SH-SY5Y (cell line): ENCODE results near the gene FGF18.

Experiments used
- GATA2 ChIP-seq: IDR thresholded peaks from 2 replicates; pipeline ENCODE4 v1.6.1; 2011; ENCODE audit warnings: mild to moderate bottlenecking, low read depth, low read length
- GATA3 ChIP-seq: IDR thresholded peaks from 2 replicates; pipeline ENCODE4 v1.6.1; 2011; ENCODE audit warnings: low read depth, mild to moderate bottlenecking, low read length, moderate library complexity

The FGF18 gene, protein sequence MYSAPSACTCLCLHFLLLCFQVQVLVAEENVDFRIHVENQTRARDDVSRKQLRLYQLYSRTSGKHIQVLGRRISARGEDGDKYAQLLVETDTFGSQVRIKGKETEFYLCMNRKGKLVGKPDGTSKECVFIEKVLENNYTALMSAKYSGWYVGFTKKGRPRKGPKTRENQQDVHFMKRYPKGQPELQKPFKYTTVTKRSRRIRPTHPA

DNA sequence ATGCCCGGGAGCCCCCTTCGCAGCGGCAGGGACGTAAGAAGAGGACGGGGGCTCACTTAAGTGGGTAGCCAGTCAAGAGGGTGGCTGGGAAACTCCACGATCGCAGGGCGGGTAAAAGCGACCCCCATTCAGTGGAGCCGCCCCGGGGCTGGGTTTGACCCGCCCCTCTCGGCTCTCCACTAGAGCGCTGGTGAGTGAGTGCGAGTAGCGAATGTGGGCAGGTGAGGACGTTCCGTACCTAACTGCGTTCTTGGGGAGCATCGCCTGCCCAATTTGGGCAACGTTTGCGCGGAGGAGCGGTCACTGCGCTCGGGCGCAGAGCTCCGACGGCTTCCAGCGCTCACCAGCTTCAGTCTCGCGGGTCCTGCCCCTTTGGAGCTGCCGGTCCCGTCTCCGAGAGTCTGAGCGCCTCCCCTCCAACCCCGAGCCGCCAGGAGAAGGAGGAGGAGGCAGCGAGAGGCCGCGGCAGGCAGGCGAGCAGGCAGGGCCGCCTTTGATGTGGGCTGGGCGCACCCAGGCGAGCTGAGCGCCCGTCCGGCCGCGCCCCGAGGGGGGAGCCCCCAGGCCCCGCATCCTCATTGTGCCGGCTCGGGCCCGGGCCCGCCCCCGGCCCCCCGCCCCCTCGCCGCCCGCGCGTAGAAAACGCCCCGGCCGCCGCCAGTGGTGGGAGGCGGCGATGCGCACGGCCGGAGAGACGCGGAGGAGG lies at the start of gene FGF18:
FGF18 (plus strand) TSS at position 666 of the 706 bp plus-strand sequence. CDS start 553 bp downstream, outside the sequence.
- TF ChIP-seq GATA3, result no peak
- TF ChIP-seq GATA2, result no peak

DNA sequence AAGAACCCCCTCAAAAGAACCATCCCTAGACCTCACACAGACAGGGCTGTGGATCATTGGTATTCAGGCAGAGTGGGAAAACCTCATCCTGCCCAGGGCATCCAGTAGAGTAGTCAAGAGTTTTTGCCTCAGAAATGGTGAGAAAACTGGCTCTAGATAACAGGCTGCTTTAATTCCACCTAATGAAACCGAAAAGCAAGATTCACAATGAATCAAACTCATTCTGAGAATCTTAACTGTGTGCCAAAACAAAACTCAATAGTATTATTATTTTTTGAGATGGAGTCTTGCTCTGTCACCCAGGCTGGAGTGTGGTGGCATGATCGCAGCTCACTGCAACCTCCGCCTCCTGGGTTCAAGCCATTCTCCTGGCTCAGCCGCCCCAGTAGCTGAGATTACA lies 49.5 kb upstream of the FGF18 start:
- TF ChIP-seq GATA2 (no peak), GATA3 (no peak)

DNA sequence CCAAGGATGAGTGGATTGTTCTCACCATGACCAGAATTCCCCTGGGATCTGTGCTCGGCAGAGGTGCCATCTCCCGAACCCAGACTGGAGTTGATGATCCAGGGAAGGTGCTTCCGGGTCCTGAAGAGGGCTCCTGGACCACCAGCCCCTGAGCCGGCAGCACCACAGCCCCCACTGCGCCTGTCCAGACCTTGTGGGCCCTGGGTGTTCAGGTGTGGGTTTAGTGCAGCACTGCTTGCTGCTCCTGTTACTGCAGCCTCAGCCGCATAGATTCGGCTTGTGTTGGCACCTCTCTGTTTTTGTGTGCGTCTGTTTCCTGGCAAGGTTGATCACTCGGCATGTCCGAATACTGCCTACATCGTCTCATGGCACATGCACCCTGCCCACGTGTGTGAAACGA lies 48.1 kb upstream of the FGF18 start:
- no peak for TF ChIP-seq GATA3
- no peak for TF ChIP-seq GATA2

DNA sequence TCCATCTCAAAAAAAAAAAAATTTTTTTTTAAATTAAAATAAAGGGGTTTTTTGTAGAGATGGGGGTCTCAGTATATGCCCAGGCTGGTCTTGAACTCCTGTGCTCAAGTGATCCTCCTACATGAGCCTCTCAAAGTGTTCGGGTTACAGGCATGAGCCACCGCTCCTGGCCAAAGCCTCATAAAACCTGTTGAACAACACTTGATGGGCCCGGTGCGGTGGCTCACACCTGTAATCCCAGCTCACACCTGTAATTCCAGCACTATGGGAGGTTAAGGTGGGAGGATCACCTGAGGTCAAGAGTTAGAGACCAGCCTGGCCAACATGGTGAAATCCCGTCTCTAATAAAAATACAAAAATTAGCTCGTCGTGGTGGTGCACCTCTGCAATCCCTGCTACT lies 39.5 kb upstream of the FGF18 start:
- TF ChIP-seq GATA3 (no peak), GATA2 (no peak)

DNA sequence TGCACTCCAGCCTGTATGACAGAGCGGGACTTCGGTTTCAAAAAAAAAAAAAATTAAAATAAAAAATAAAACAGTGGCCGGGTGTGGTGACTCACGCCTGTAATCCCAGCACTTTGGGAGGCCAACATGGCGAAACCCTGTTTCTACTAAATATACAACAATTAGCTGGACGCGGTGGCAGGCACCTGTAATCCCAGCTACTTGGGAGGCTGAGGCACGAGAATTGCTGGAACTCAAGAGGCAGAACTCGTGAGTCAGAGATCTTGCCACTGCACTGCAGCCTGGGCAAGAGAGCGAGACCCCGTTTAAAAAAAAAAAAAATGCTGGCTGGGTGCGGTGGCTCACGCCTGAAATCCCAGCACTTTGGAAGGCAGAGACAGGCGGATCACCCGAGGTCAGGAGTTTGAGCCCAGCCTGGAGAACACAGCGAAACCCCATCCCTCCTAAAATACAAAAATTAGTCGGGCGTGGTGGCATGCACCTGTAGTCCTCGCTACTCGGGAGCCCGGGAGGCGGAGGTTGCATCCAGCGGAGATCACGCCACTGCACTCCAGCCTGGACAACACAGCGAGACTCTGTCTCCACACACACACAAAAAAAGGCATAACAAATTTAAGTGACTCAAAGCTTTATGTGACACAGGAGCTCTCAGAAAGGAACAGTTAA lies 33.3 kb upstream of the FGF18 start:
- TF ChIP-seq GATA2 (no peak), GATA3 (no peak)

DNA sequence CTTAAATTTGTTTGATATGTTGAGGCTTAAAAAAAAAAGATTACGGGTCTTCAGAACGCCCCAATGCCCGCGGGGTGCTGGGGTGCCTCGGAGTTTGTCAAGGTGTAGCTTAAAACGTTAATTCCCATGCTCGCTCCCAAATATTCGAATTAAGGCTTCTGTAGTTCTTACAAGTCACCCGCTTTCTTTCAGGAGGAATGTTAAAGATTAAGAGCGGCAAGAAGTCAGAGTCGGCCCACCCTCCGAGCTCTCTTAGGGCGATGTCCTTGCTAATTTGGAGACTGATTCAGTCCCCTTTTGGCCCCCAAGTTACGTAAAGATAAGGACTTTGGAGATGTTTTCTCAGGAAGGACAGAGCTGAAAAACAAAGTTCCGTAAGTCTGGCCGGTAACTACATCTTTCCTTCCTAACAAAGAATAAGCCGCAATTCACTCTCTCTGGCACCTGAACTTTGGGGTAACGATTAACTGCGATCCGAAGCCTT lies 32.5 kb upstream of the FGF18 start:
- TF ChIP-seq GATA2 (no peak), GATA3 (no peak)

DNA sequence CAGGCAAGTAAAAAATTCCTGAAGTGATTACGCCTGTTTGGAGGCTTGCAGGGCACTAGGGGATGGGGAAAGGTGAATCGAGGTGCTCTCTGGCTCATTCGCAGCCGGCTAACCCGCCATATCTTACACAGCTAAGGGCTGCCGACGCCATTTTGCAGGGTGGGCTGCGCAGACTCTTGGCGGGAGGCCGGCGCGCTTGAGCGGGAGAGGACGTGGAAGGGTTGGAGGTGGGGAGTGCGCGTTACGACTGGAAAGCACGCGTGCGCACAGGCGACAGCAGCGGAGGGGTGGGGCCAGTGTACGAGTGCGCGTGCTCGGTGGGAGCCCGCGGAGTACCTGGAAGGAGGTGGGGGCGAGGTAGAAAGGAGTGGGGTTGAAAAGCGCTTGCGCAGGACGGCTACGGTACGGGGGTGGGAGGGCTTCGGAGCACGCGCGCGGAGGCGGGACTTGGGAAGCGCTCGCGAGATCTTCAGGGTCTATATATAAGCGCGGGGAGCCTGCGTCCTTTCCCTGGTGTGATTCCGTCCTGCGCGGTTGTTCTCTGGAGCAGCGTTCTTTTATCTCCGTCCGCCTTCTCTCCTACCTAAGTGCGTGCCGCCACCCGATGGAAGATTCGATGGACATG lies 32.0 kb upstream of the FGF18 start, which contains the start of gene NPM1:
NPM1 (plus strand) TSS at position 505 of the 625 bp plus-strand sequence; CDS start at position 605, 100 bp downstream.
- no peak for TF ChIP-seq GATA2
- no peak for TF ChIP-seq GATA3

DNA sequence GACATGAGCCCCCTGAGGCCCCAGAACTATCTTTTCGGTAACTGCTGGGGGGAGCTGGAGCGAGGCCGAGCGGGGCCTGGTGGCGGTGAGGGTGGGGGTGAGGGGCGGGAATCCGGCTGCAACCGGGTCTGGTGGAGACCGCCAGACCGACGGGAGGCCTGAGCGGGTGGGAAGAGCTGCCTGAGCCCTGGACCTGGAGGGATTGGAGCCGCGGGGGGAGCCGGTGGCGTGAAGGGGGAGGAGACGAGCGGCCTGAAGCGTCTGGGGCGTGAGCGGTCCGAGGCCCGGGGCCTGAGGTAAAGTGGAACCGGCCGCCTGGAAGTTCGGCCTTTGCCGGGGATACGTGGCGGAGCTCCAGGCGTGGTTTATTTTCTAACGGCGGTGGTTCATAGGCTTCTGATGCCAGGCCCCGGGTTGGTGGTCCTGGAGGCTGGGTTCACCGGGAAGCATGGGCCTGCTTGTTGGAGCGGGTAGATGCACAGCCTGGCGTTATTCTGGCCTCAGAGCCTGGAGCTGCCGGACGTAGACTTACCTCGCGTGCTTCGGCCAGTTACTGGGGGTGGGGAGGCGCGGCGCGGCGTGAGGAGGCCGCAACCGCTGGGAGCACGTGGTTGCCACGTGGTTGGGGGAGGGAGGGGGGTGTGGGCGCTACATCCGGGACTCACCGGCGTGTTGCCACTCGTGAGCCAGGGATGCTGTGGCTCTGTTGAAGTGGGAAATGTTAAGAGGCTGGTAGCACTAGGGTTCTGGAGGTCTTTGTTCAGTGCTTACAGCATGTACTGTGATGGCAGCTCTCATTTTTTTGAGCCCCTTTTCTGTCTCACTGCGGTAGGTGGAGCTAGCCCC lies 31.3 kb upstream of the FGF18 start:
- TF ChIP-seq GATA3, result no peak
- no peak for TF ChIP-seq GATA2

DNA sequence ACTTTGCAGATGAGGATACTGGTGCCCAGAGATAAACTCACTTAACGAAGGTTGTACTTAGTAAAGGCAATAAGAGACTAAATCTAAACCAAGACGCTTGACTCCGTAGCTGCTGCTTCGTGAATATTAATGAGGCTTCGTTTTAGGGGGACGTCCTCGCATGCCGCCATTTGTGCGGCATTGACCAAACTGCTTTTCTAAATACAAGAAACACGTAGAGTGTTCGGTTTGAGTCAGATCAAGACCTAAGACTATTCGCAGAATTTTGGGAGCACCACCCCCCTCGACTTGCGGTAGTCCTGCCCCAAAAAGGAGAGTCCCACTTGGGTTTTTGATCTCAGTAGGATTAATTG lies 30.7 kb upstream of the FGF18 start:
- TF ChIP-seq GATA2, result no peak
- no peak for TF ChIP-seq GATA3

DNA sequence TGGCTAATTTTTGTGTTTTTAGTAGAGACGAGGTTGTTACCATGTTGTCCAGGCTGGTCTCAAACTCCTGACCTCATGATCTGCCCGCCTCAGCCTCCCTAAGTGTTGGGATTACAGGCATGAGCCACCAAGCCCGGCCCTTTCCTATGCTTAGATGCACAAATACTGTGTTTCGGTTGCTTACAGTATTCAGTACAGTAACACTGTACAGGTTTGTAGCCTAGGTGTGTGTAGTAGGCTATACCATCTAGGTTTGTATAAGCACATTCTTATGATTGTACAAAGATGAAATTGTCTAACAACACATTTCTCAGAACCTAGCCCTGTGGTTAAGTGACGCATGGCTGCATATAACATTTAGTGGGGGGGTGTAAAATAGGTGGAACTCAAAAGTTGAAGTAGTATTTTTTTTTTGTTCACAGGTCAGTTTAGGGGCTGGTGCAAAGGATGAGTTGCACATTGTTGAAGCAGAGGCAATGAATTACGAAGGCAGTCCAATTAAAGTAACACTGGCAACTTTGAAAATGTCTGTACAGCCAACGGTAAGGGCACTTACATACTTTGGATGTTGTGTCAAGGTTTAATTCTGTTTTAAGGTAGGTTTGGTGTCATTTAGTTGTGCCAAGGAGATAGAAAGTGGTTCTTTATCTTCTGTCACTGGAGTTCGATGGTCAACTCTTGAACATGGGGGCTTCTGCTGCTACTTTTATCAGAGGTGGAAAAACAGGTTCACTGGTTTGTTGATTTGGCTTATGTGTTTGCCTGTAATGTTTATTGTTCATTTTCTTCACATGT lies 28.4 kb upstream of the FGF18 start:
- TF ChIP-seq GATA2, result no peak
- no peak for TF ChIP-seq GATA3

DNA sequence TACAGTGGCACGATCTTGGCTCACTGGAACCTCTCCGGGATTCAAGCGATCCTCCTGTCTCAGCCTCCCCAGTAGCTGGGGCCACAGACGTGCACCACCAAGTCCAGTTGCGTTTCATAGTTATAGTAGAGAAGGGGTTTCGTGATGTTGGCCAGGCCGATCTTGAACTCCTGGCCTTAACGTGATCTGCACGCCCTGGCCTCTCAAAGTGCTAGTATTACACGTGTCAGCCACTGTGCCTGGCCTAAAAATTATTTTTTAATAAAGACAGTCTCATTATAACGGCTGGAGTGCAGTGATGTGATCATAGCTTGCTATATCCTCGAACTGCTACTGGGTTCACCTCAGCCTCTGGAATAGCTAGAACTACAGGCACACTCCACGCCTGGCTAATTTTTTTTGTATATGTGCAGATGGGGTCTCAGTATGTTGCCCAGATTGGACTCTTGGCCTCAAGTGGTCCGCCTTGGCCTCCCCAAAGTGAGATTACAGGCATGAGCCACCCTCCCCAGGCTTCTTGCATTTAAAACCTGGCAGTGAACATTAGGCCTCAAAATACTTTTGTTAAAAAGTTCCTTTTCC lies 27.4 kb upstream of the FGF18 start:
- TF ChIP-seq GATA2 (no peak), GATA3 (no peak)

DNA sequence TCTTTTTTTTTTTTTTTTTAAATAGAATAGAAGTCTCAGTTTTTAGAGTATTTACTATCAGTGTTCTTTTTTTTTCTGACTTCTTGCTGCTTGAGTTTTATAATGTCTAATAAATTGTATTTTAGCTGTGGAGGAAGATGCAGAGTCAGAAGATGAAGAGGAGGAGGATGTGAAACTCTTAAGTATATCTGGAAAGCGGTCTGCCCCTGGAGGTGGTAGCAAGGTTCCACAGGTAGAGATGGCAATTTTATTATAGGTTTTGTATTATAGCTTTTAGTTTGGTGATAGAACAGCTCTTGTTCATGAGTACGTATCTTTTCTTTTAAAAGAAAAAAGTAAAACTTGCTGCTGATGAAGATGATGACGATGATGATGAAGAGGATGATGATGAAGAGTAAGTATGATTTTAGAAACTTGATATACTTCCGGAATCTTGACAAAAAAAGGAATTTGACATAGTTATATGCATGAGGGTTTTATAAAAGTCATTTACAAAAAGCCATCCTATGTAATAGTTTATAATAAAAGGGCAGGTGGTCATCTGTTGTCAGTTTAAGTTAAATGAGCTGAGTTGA lies 26.8 kb upstream of the FGF18 start:
- TF ChIP-seq GATA2 (no peak), GATA3 (no peak)

DNA sequence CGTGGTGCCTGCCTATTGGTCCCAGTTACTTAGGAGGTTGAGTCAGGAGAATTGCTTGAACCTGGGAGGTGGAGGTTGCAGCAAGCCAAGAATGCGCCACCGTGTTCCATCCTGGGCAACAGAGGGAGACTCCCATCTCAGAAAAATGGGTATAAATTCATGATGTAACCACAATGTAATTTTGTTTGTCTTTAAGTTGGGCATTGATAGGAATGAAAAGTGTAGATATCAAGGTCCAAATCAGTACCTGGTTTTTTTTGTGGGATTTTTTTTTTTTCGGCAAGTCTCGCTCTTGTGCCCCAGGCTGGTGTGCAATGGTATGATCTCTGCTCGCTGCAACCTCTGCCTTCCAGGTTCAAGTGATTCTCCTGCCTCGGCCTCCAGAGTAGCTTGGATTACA lies 24.4 kb upstream of the FGF18 start:
- TF ChIP-seq GATA3 (no peak), GATA2 (no peak)
